ENCODE results near the gene DPP3. TPM values are rescaled to one million over a fixed set of nuclear protein-coding genes. Genes with fewer than 3 reads are reported as not detected.

Gene DPP3
- total and polyA plus RNA-seq, 7 experiments from 2014 or later = 15.8 to 75.7 (median 19.4) TPM

- Mint-ChIP-seq H3K27me3 (peaks cover 5 to 13% (median 9%) of the 10 kb centered on the region in 5 donors), H3K9me3 (peaks cover 0 to 10% (median 5%) of the 10 kb centered on the region in 11 donors), H3K4me3 (no peak overlapping the region), H3K36me3 (peaks cover 0 to 5% (median 3%) of the 10 kb centered on the region in 5 donors), H3K27ac (peak overlapping the region in 1 of 9 donors; percentile 84), H3K4me1 (peaks cover 0 to 3% (median 0%) of the 10 kb centered on the region in 7 donors)
- H3K4me1 ChIP-seq (ENCODE audit: control insufficient read depth in 2 of 2, insufficient read depth in 2 of 2, low read length in 2 of 2) = no peaks in the 10 kb centered on the region
- DNase-seq = no peak
- intact Hi-C loops (cut with micrococcal nuclease) = no loop called here
- H3K36me3 ChIP-seq (ENCODE audit: control insufficient read depth in 2 of 3, insufficient read depth in 3 of 3, low read length in 3 of 3) = no peaks in the 10 kb centered on the region
- ATAC-seq = no peak
- H3K27ac ChIP-seq (ENCODE audit: low read depth, low read length) = no peak overlapping the region
- CTCF ChIA-PET = no interaction called here
- peaks cover 0 to 2% (median 0%) of the 10 kb centered on the region in 3 experiments for H3K9me3 ChIP-seq (ENCODE audit: control insufficient read depth in 2 of 3, low read length in 3 of 3)
- POLR2A ChIA-PET = interaction anchor here (0.6 kb wide), 1 partner anchor 196 kb away, joined by 3 read pairs; no protein-coding TSS in a partner anchor
- no peaks in the 10 kb centered on the region for H3K27me3 ChIP-seq (ENCODE audit: control insufficient read depth in 2 of 2, insufficient read depth in 2 of 2, low read length in 2 of 2)
- H3K4me3 ChIP-seq (ENCODE audit: low read length) = no peak overlapping the region
Measured at GRCh38 chr11:66448523-66448922, 31.7 kb upstream of the DPP3 start.

- CTCF ChIA-PET = no interaction called here
- Histone ChIP-seq H3K27me3 (ENCODE audit: control insufficient read depth in 2 of 2, insufficient read depth in 2 of 2, low read length in 2 of 2) (no peaks in the 10 kb centered on the region), H3K4me1 (ENCODE audit: control insufficient read depth in 2 of 2, insufficient read depth in 2 of 2, low read length in 2 of 2) (peaks cover 0 to 10% of the 10 kb centered on the region in 2 donors), H3K27ac (ENCODE audit: low read depth, low read length) (no peak overlapping the region), H3K9me3 (ENCODE audit: control insufficient read depth in 2 of 3, low read length in 3 of 3) (no peaks in the 10 kb centered on the region), H3K4me3 (ENCODE audit: low read length) (no peak overlapping the region), H3K36me3 (ENCODE audit: control insufficient read depth in 2 of 3, insufficient read depth in 3 of 3, low read length in 3 of 3) (no peaks in the 10 kb centered on the region)
- ATAC-seq (no peak), DNase-seq (no peak)
- POLR2A ChIA-PET = no interaction called here
- Mint-ChIP-seq H3K4me1 (peaks cover 6 to 18% (median 16%) of the 10 kb centered on the region in 7 donors), H3K27ac (no peak overlapping the region), H3K4me3 (no peak overlapping the region), H3K9me3 (peaks cover 0 to 5% (median 0%) of the 10 kb centered on the region in 11 donors), H3K36me3 (no peaks in the 10 kb centered on the region), H3K27me3 (peaks cover 5 to 10% (median 6%) of the 10 kb centered on the region in 5 donors)
- intact Hi-C loops (cut with micrococcal nuclease) = no loop called here
Measured at GRCh38 chr11:66450560-66450959, 29.7 kb upstream of the DPP3 start.

GRCh38 chr11:66451663-66452062, 28.6 kb upstream of the DPP3 start:
- H3K4me1 Mint-ChIP-seq = peaks cover 6 to 18% (median 16%) of the 10 kb centered on the region in 7 donors
- no peak for DNase-seq
- no peak overlapping the region for H3K4me3 Mint-ChIP-seq
- Histone ChIP-seq H3K27me3 (ENCODE audit: control insufficient read depth in 2 of 2, insufficient read depth in 2 of 2, low read length in 2 of 2) (no peaks in the 10 kb centered on the region), H3K36me3 (ENCODE audit: control insufficient read depth in 2 of 3, insufficient read depth in 3 of 3, low read length in 3 of 3) (no peaks in the 10 kb centered on the region), H3K27ac (ENCODE audit: low read depth, low read length) (no peak overlapping the region), H3K4me1 (ENCODE audit: control insufficient read depth in 2 of 2, insufficient read depth in 2 of 2, low read length in 2 of 2) (peaks cover 0 to 10% of the 10 kb centered on the region in 2 donors), H3K9me3 (ENCODE audit: control insufficient read depth in 2 of 3, low read length in 3 of 3) (no peaks in the 10 kb centered on the region), H3K4me3 (ENCODE audit: low read length) (no peak overlapping the region)
- H3K27me3 Mint-ChIP-seq = peaks cover 5 to 10% (median 6%) of the 10 kb centered on the region in 5 donors
- ChIA-PET CTCF (no interaction called here), POLR2A (no interaction called here)
- no peaks in the 10 kb centered on the region for H3K36me3 Mint-ChIP-seq
- no peak overlapping the region for H3K27ac Mint-ChIP-seq
- ATAC-seq = no peak
- intact Hi-C loops (cut with micrococcal nuclease) = no loop called here
- H3K9me3 Mint-ChIP-seq = peaks cover 0 to 5% (median 0%) of the 10 kb centered on the region in 11 donors

GRCh38 chr11:66454247-66454646, 26.0 kb upstream of the DPP3 start:
- Histone ChIP-seq H3K27me3 (ENCODE audit: control insufficient read depth in 2 of 2, insufficient read depth in 2 of 2, low read length in 2 of 2) (no peaks in the 10 kb centered on the region), H3K4me1 (ENCODE audit: control insufficient read depth in 2 of 2, insufficient read depth in 2 of 2, low read length in 2 of 2) (peaks cover 0 to 10% of the 10 kb centered on the region in 2 donors), H3K36me3 (ENCODE audit: control insufficient read depth in 2 of 3, insufficient read depth in 3 of 3, low read length in 3 of 3) (no peaks in the 10 kb centered on the region), H3K27ac (ENCODE audit: low read depth, low read length) (no peak overlapping the region), H3K4me3 (ENCODE audit: low read length) (no peak overlapping the region), H3K9me3 (ENCODE audit: control insufficient read depth in 2 of 3, low read length in 3 of 3) (no peaks in the 10 kb centered on the region)
- Mint-ChIP-seq H3K27me3 (peaks cover 0 to 10% (median 4%) of the 10 kb centered on the region in 5 donors), H3K9me3 (peaks cover 0 to 3% (median 0%) of the 10 kb centered on the region in 11 donors), H3K4me3 (peak overlapping the region in 3 of 10 donors; percentile 10 to 35 (median 24)), H3K27ac (peak overlapping the region in 1 of 9 donors; percentile 30), H3K36me3 (no peaks in the 10 kb centered on the region), H3K4me1 (peaks cover 6 to 25% (median 18%) of the 10 kb centered on the region in 7 donors)
- intact Hi-C loops (cut with micrococcal nuclease) = no loop called here
- ATAC-seq = no peak
- ChIA-PET CTCF (interaction anchor here (2.7 kb wide), 1 partner anchor 15 kb away, joined by 12 read pairs; the partner anchor contains the start of gene MRPL11), POLR2A (interaction anchor here (0.6 to 1.3 kb wide), 2 partner anchors 26 to 108 kb away, joined by 3 to 4 read pairs; partner anchors contain the start of gene DPP3)
- DNase-seq = no peak

GRCh38 chr11:66454828-66455227, 25.4 kb upstream of the DPP3 start:
- DNase-seq (no peak), ATAC-seq (no peak)
- H3K4me1 ChIP-seq (ENCODE audit: control insufficient read depth in 2 of 2, insufficient read depth in 2 of 2, low read length in 2 of 2) = peaks cover 0 to 10% of the 10 kb centered on the region in 2 donors
- intact Hi-C loops (cut with micrococcal nuclease) = no loop called here
- no peak overlapping the region for H3K27ac ChIP-seq (ENCODE audit: low read depth, low read length)
- ChIA-PET CTCF (interaction anchor here (2.7 kb wide), 1 partner anchor 15 kb away, joined by 12 read pairs; the partner anchor contains the start of gene MRPL11), POLR2A (interaction anchor here (0.6 to 1.3 kb wide), 3 partner anchors 15 to 25 kb away, joined by 4 read pairs; partner anchors contain the start of gene DPP3)
- H3K27me3 ChIP-seq (ENCODE audit: control insufficient read depth in 2 of 2, insufficient read depth in 2 of 2, low read length in 2 of 2) = no peaks in the 10 kb centered on the region
- H3K36me3 Mint-ChIP-seq = no peaks in the 10 kb centered on the region
- peaks cover 0 to 3% (median 0%) of the 10 kb centered on the region in 11 donors for H3K9me3 Mint-ChIP-seq
- peak overlapping the region in 1 of 9 donors; percentile 13 for H3K27ac Mint-ChIP-seq
- no peaks in the 10 kb centered on the region for H3K9me3 ChIP-seq (ENCODE audit: control insufficient read depth in 2 of 3, low read length in 3 of 3)
- peaks cover 6 to 30% (median 18%) of the 10 kb centered on the region in 7 donors for H3K4me1 Mint-ChIP-seq
- H3K36me3 ChIP-seq (ENCODE audit: control insufficient read depth in 2 of 3, insufficient read depth in 3 of 3, low read length in 3 of 3) = no peaks in the 10 kb centered on the region
- H3K4me3 Mint-ChIP-seq = peak overlapping the region in 3 of 10 donors; percentile 10 to 35 (median 24)
- H3K27me3 Mint-ChIP-seq = peaks cover 0 to 7% (median 0%) of the 10 kb centered on the region in 5 donors
- no peak overlapping the region for H3K4me3 ChIP-seq (ENCODE audit: low read length)

- Mint-ChIP-seq H3K4me1 (peaks cover 7 to 35% (median 18%) of the 10 kb centered on the region in 7 donors), H3K27me3 (no peaks in the 10 kb centered on the region), H3K36me3 (peaks cover 0 to 10% (median 0%) of the 10 kb centered on the region in 5 donors), H3K4me3 (no peak overlapping the region), H3K9me3 (peaks cover 0 to 5% (median 0%) of the 10 kb centered on the region in 11 donors), H3K27ac (no peak overlapping the region)
- Histone ChIP-seq H3K4me1 (ENCODE audit: control insufficient read depth in 2 of 2, insufficient read depth in 2 of 2, low read length in 2 of 2) (peaks cover 0 to 10% of the 10 kb centered on the region in 2 donors), H3K9me3 (ENCODE audit: control insufficient read depth in 2 of 3, low read length in 3 of 3) (no peaks in the 10 kb centered on the region), H3K36me3 (ENCODE audit: control insufficient read depth in 2 of 3, insufficient read depth in 3 of 3, low read length in 3 of 3) (no peaks in the 10 kb centered on the region), H3K27ac (ENCODE audit: low read depth, low read length) (no peak overlapping the region), H3K4me3 (ENCODE audit: low read length) (no peak overlapping the region), H3K27me3 (ENCODE audit: control insufficient read depth in 2 of 2, insufficient read depth in 2 of 2, low read length in 2 of 2) (no peaks in the 10 kb centered on the region)
- CTCF ChIA-PET = no interaction called here
- POLR2A ChIA-PET = interaction anchor here (1.8 kb wide), 1 partner anchor 19 kb away, joined by 5 read pairs; the partner anchor contains the start of gene MRPL11
- DNase-seq = no peak
- peak; percentile 51 for ATAC-seq
- intact Hi-C loops (cut with micrococcal nuclease) = no loop called here
Measured at GRCh38 chr11:66457826-66458225, 22.4 kb upstream of the DPP3 start.
